ENCODE data around the gene DPT.

- TF ChIP-seq CTCF (IDR thresholded peaks at IDR 0.05) (no peak), POLR2A (IDR thresholded peaks at IDR 0.05) (no peak)
Measured at GRCh38 chr1:168736520-168736919, 7.5 kb upstream of the DPT start.

All from esophagus squamous epithelium (tissue), 4 donors.